ENCODE data around the gene ARPC2. TPM values are rescaled to one million over a fixed set of nuclear protein-coding genes. Genes with fewer than 3 reads are reported as not detected.

ARPC2 gene
- total RNA-seq, 1 donor from 2014 or later, result 135 TPM

DNA sequence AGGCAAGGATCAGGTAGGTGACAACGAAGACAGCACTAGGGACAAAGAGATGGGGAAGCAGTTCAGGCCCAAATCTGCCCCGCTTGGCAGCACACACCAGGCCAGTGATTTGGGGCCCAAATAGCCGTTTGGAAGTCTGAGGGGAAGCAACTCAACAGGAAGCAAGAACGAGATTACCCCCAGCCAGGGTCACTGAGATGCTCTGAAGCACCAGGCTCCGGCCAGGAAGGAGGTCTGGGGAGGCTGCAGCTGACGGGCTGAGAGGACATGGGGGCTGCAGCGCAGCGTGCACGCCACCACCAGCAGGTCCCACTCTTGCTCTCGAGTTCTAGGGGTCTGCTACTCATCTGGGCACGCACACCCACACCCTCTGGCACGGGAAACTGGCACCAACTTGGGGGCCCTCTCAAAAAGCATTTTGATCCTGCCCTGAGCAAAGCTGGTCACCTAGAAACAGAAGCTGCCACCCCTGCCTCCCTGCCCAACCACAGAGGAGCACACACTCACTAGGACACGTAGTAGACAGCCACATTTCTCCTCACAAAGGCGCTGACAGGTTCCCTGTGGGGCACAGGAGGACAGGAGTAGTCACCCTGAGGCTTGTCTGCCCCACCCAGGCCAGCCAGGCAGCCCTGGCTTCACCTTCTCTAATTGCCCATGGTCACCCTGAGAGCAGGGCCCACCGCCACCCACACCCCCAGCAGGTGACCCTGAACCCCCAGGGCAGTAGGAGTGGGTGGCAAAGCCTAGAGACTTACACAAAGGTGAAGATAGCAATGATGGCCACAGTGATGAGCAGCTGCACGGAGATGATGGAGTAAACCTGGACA lies 61.8 kb downstream of the ARPC2 start:
- Histone ChIP-seq H3K27me3 (ENCODE audit: low read depth) (no peaks in the 10 kb centered on the region), H3K4me1 (peaks cover 66% of the 10 kb centered on the region), H3K36me3 (peaks cover 89% of the 10 kb centered on the region), H3K4me3 (no peak overlapping the region), H3K9me3 (replicated peaks) (no peaks in the 10 kb centered on the region), H3K27ac (replicated peaks) (no peak overlapping the region)
- no peak for TF ChIP-seq CTCF (IDR thresholded peaks at IDR 0.05; ENCODE audit: borderline replicate concordance)
- DNase-seq, result no peak
- intact Hi-C loops (cut with micrococcal nuclease), result no loop called here

- H3K4me1 ChIP-seq, result peaks cover 66% of the 10 kb centered on the region
- no peaks in the 10 kb centered on the region for H3K9me3 ChIP-seq (replicated peaks)
- H3K36me3 ChIP-seq, result peaks cover 73% of the 10 kb centered on the region
- no peak for TF ChIP-seq CTCF (IDR thresholded peaks at IDR 0.05; ENCODE audit: borderline replicate concordance)
- no peak overlapping the region for H3K4me3 ChIP-seq
- no peaks in the 10 kb centered on the region for H3K27me3 ChIP-seq (ENCODE audit: low read depth)
- DNase-seq, result no peak
- H3K27ac ChIP-seq (replicated peaks), result no peak overlapping the region
- intact Hi-C loops (cut with micrococcal nuclease), result no loop called here
These were observed 63.4 kb downstream of the ARPC2 start for GRCh38 chr2:218280260-218280870.

GRCh38 chr2:218281449-218281848 lies 64.5 kb downstream of the ARPC2 start:
- H3K27me3 ChIP-seq (ENCODE audit: low read depth), result no peaks in the 10 kb centered on the region
- DNase-seq, result no peak
- H3K9me3 ChIP-seq (replicated peaks), result no peaks in the 10 kb centered on the region
- intact Hi-C loops (cut with micrococcal nuclease), result no loop called here
- peak overlapping the region; percentile 20 for H3K4me3 ChIP-seq
- peaks cover 74% of the 10 kb centered on the region for H3K4me1 ChIP-seq
- H3K27ac ChIP-seq (replicated peaks), result peak overlapping the region; percentile 99
- H3K36me3 ChIP-seq, result peaks cover 62% of the 10 kb centered on the region
- TF ChIP-seq CTCF (IDR thresholded peaks at IDR 0.05; ENCODE audit: borderline replicate concordance), result no peak

DNA sequence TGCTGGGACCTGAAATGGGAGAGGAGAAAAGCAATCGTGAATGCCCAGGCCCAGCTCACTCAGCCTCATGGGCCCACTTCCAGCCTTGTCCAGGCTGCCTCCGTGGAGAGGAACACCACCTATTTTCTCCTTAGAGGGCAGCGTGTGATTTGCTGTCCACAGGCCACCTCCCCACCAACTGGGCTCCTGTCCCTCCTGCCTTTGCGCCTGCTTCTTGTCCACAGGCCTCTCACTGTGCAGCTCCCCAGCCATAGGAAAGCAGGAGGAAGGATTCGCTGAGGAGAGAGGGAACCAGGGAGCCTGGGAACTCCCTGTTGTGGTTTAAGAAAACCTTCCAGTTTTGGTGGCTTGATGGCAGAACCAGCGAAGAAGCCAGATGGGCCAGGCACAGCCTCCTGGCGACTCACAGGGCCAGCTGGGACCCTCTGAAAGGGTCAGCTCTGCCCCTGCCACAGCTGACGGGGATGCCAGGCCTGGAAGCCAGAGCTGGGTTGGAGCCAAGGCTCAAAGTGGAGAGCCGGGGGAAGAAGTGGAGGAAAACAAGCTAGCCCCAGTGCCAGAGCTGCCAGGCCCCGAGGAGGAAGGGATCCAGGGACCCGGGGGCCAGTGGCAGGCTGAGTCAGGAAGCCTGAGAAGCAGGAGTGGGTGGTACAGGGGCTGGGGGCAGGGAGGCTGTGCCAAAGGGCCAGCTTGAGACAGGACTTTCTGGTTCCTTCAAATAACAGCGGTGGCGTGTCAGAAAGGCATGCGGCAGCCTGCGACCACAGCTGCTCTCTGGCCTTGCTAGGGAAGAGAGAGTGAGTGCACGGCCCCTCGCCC lies 65.4 kb downstream of the ARPC2 start:
- H3K4me1 ChIP-seq, result peaks cover 75% of the 10 kb centered on the region
- H3K36me3 ChIP-seq, result peaks cover 53% of the 10 kb centered on the region
- H3K9me3 ChIP-seq (replicated peaks), result no peaks in the 10 kb centered on the region
- peak overlapping the region; percentile 99 for H3K27ac ChIP-seq (replicated peaks)
- intact Hi-C loops (cut with micrococcal nuclease), result no loop called here
- H3K27me3 ChIP-seq (ENCODE audit: low read depth), result no peaks in the 10 kb centered on the region
- DNase-seq, result no peak
- no peak for TF ChIP-seq CTCF (IDR thresholded peaks at IDR 0.05; ENCODE audit: borderline replicate concordance)
- peak overlapping the region; percentile 20 for H3K4me3 ChIP-seq

GRCh38 chr2:218284106-218284811 lies 67.3 kb downstream of the ARPC2 start:
- DNase-seq, result no peak

More at GRCh38 chr2:218284106-218284811, 67.3 kb downstream of the ARPC2 start:
- Histone ChIP-seq H3K36me3 (peaks cover 34% of the 10 kb centered on the region), H3K27me3 (ENCODE audit: low read depth) (no peaks in the 10 kb centered on the region), H3K4me1 (peaks cover 86% of the 10 kb centered on the region), H3K27ac (replicated peaks) (peak overlapping the region; percentile 99), H3K4me3 (peak overlapping the region; percentile 3), H3K9me3 (replicated peaks) (no peaks in the 10 kb centered on the region)
- no peak for TF ChIP-seq CTCF (IDR thresholded peaks at IDR 0.05; ENCODE audit: borderline replicate concordance)
- intact Hi-C loops (cut with micrococcal nuclease), result no loop called here
